ENCODE data around the gene GART. TPM values are rescaled to one million over a fixed set of nuclear protein-coding genes. Genes with fewer than 3 reads are reported as not detected.

Gene GART
- polyA plus RNA-seq, 2 of the 4 experiments (the other 2 are of a cell fraction) = 42.3 to 70.2 TPM

DNA sequence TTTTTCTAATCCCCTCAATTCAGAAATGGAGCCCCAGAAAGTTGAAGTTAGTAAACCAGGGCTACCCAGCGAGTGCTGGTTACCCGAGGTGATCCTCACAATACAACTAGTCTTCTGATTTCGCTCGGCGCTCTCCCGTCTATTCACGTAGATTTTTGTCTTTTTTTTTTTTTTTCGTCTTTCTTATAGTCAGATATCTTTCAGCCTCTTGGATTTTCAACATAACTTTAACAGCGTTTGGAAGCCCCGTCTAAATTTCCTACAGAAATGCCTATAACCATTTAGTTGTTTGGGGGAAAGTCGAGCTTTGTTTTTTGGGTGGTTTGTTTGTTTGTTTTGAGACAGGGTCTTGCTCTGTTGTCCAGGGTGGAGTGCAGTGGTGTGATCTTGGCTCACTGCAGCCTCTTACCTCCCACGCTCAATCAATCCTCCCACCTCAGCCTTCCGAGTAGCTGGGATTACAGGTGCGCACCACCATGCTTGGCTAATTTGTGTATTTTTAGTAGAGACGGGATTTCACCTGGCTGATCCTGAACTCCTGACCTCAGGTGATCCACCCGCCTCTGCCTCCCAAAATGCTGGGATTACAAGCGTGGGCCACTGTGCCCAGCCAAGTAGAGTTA, 61.3 kb downstream of the GART start:
- WGBS (ENCODE audit: missing lambda C conversion rate) = 41% methylated on average over 17 of the region's 17 CpGs
- Histone ChIP-seq H3K9me3 (no peaks in the 10 kb centered on the region), H3K4me1 (peaks cover 5% of the 10 kb centered on the region; the same call in 1 of the 3 replicates), H3K4me2 (peak overlapping the region; percentile 73), H3K27ac (peak overlapping the region; percentile 78 to 87), H3K4me3 (peak overlapping the region; percentile 56)
- ATAC-seq = no peak; a peak in 1 of 6 replicates
- TF ChIP-seq FOXS1 (CRISPR knock-in tag; IDR thresholded peaks at IDR 0.05) (no peak), ZC3H11A (IDR thresholded peaks at IDR 0.05) (no peak), GATA3 (IDR thresholded peaks at IDR 0.05; ENCODE audit: borderline replicate concordance) (no peak), MAZ (IDR thresholded peaks at IDR 0.05; ENCODE audit: borderline replicate concordance, low read depth, low read length) (no peak), FOSB (CRISPR knock-in tag; IDR thresholded peaks at IDR 0.05) (no peak), POLR2AphosphoS2 (conservative IDR thresholded peaks at IDR 0.05; ENCODE audit: low read length) (no peak), NR3C1 (IDR thresholded peaks at IDR 0.05) (no peak), MAX (IDR thresholded peaks at IDR 0.05) (no peak), POLR2A (IDR thresholded peaks at IDR 0.05; ENCODE audit: low read length) (no peak)
- TF ChIP-seq, protein P1, sequence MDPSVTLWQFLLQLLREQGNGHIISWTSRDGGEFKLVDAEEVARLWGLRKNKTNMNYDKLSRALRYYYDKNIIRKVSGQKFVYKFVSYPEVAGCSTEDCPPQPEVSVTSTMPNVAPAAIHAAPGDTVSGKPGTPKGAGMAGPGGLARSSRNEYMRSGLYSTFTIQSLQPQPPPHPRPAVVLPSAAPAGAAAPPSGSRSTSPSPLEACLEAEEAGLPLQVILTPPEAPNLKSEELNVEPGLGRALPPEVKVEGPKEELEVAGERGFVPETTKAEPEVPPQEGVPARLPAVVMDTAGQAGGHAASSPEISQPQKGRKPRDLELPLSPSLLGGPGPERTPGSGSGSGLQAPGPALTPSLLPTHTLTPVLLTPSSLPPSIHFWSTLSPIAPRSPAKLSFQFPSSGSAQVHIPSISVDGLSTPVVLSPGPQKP (IDR thresholded peaks at IDR 0.05; ENCODE audit: low read depth, low read length) = no peak
- ChIA-PET CTCF (interaction anchor here (0.6 to 3.2 kb wide), 9 partner anchors 10 to 283 kb away, joined by 3 to 11 read pairs (median 4); partner anchors contain the start of gene DNAJC28), POLR2A (interaction anchor here (0.7 to 2.1 kb wide), 6 partner anchors 11 to 156 kb away, joined by 3 to 49 read pairs (median 6); partner anchors contain the start of genes DNAJC28, DONSON and IFNAR1)
- no peak for DNase-seq (ENCODE audit: low read depth in 1 of 2, low spot score in 1 of 2)
- no peak for FAIRE-seq

GRCh38 chr21:33479679-33480480, 62.0 kb downstream of the GART start, which contains the start of gene TMEM50B:
TMEM50B (minus strand) TSS chr21:33479974; CDS start chr21:33468885, 11,089 bp downstream.
- TF ChIP-seq PBX3 (IDR thresholded peaks at IDR 0.05) = no peak
- TF ChIP-seq, protein P2, sequence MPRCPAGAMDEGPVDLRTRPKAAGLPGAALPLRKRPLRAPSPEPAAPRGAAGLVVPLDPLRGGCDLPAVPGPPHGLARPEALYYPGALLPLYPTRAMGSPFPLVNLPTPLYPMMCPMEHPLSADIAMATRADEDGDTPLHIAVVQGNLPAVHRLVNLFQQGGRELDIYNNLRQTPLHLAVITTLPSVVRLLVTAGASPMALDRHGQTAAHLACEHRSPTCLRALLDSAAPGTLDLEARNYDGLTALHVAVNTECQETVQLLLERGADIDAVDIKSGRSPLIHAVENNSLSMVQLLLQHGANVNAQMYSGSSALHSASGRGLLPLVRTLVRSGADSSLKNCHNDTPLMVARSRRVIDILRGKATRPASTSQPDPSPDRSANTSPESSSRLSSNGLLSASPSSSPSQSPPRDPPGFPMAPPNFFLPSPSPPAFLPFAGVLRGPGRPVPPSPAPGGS (IDR thresholded peaks at IDR 0.05) = 0 out of 3 replicates have a peak, but pooled peaks have one; percentile 17
- TF ChIP-seq JUN (IDR thresholded peaks at IDR 0.05) = peak in 1 of 2 experiments; percentile 52; a peak in 2 of 5 replicates
- TF ChIP-seq CTCF (IDR thresholded peaks at IDR 0.05) = no peak
- peak; percentile 93 for TF ChIP-seq POLR2A (IDR thresholded peaks at IDR 0.05; ENCODE audit: low read length)
- TF ChIP-seq KDM5A (IDR thresholded peaks at IDR 0.05) = 0 out of 2 replicates have a peak, but pooled peaks have one; percentile 22
- TF ChIP-seq PHF8 (IDR thresholded peaks at IDR 0.05; ENCODE audit: borderline replicate concordance, low read depth) = peak; percentile 64
- TF ChIP-seq ESRRA (IDR thresholded peaks at IDR 0.05; ENCODE audit: borderline replicate concordance, low read length) = no peak
- DNase-seq (ENCODE audit: low read depth in 1 of 2, low spot score in 1 of 2) (peak; percentile 79 to 90), FAIRE-seq (no peak), ATAC-seq (peak; percentile 95 to 96)
- Histone ChIP-seq H3K4me2 (peak within 1 kb of the TSS; percentile 87), H3K4me1 (peaks cover 5% of the 10 kb centered on the region; the same call in 1 of the 3 replicates), H3K9me3 (no peaks in the 10 kb centered on the region), H3K27ac (peak within 1 kb of the TSS; percentile 78 to 91), H3K4me3 (peak within 1 kb of the TSS; percentile 56)
- WGBS (ENCODE audit: missing lambda C conversion rate) = 0% methylated on average over 4 of the region's 93 CpGs
- ChIA-PET POLR2A (interaction anchor here (0.6 to 2.1 kb wide), 7 partner anchors 11 to 672 kb away, joined by 3 to 49 read pairs (median 4); partner anchors contain the start of genes DNAJC28, DONSON and IFNAR1), CTCF (interaction anchor here (0.6 to 3.2 kb wide), 11 partner anchors 11 to 282 kb away, joined by 3 to 11 read pairs (median 4); partner anchors contain the start of gene DNAJC28)

All from A549 (cell line).